GM21423 (cell line): ENCODE measurements around the gene TFAP2C.
"Not testable (repeated sequence)": the region's sequence is repeated elsewhere in the genome, so short reads cannot be mapped to it uniquely, and the experiment has no call there.

ENCODE experiments used
- ATAC-seq: cut with Tn5 transposase; IDR thresholded peaks from one replicate; pipeline ENCODE4 v1.9.1; 2021; ENCODE audit warnings: mild to moderate bottlenecking, moderate library complexity; ENCODE audit not compliant: unreplicated experiment

The TFAP2C gene

DNA sequence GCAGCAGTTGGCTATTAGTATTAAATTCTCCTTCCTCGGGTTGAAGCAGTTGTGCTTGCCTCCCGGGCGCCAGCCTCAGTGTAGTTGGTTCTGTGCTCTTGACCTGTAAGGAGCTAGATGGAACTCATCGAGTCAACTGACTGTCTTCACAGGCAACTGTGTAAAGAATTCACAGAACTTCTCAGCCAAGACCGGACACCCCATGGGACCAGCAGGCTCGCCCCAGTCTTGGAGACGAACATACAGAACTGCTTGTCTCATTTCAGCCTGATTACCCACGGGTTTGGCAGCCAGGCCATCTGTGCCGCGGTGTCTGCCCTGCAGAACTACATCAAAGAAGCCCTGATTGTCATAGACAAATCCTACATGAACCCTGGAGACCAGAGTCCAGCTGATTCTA, 8.5 kb downstream of the TFAP2C start:
- no peak for ATAC-seq

DNA sequence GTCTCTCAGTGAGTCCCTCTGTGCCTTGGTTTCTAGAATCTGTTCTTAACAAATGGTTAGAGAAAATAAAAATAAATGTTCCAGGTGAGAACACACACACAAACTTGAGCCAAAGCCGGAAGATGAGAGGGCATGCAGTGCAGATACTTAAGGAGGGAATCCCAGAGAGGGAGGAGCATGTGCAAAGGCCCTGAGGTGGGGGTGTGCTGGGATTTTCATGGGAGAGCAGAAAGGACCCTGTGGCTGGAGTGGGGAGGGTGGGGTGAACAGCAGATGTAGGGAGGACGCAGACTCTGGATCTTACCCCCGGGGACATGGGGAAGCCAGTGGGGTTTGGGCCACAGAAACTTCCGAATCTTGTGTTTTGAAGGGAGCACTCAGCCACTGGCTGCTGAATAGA, 17.5 kb downstream of the TFAP2C start:
- no peak for ATAC-seq

DNA sequence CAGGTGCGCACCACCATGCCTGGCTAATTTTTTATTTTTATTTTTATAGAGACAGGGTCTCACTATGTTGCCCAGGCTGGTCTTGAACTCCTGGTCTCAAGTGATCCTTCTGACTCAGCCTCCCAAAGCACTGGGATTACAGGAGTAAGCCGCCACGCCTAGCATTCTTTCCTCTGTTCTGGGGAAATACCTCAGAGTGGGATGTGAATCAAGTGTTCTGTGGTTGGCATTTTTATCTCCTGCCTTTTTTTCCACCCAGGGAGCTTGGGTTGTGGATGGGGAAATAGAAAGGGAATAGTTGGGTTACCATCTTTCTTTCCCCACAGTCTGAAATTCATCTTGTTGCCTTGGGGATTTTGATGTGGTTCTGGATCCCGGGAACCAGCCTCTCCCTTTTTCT, 24.1 kb downstream of the TFAP2C start:
- no peak for ATAC-seq

DNA sequence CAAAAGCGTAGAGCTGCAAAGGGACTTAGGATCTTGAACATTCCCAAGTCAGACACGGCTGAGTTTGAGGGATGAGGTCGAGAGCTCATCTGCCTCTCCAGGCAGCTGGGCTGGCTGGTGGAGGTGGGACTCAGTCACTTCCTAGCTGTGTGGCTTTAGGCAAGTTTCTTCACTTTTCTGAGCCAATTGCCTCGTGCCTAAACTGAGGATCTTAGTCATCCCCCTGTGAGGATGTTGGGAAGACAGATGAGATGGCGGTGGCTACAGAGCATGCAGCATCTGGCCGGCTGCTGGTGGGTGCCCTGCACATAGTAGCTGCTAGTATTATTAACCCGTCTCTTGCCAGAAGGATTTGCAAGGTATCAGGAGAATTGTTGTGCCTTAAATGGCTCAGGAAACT, 27.5 kb downstream of the TFAP2C start:
- no peak for ATAC-seq

DNA sequence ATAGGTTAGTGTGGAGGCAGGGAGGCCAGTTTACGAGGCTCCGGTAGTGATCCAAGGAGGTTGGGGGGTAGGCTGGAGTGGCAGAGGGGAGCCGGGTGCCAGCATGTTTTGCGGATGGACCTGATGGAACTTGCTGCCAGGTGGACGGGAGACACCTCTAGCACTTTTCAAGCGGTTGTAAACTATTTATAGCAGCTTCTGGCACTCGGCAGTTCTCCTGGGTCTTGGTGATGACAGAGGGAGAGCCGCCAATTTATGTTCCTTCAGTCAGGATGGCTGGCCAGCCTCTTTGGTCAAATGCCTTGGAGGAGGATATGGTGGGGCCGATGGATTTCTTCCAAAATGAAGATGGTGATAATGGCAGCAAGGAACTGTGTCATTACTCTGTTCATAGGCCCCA, 28.8 kb downstream of the TFAP2C start:
- ATAC-seq: no peak

DNA sequence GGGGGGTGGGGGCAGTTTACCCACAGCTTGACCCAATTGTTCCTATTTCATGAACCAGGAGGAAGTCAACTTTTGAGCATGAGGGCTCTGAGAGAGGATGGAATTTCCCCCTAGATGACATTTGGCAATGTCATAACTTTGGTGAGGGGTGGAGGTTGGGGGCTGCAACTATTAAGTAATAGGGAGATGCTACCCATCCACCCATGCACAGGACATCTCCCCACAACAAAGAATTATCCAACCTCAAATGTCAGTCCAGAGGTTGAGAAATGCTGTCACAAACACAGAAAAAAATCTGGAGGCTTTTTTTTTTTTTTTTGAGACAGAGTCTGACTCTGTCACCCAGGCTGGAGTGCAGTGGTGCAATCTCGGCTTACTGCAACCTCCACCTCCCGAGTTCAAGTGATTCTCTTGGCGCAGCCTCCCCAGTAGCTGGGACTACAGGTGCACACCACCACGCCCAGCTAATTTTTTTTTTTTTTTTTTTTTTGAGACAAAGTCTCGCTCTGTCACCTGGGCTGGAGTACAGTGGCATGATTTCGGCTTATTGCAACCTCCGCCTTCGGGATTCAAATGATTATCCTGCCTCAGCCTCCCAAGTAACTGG, 29.3 kb downstream of the TFAP2C start:
- not testable (repeated sequence) for ATAC-seq

DNA sequence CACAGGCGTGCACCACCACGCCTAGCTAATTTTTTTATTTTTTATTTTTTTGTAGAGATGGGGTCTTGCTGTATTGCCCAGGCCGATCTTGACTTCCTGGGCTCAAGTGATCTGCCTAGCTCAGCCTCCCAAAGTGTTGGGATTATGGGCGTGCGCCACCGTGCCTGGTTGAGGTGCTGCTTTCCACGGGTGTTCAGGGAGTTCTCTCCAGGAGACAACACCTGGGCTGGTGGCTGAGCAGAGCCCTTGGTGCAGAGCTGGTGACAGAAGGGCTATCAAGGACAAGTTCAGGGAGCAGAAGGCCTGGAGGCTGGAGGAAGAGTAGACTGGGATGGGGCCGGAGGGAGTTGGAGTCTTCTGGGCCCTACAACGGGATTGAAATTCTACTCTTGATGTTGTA, 34.6 kb downstream of the TFAP2C start:
- ATAC-seq: no peak

DNA sequence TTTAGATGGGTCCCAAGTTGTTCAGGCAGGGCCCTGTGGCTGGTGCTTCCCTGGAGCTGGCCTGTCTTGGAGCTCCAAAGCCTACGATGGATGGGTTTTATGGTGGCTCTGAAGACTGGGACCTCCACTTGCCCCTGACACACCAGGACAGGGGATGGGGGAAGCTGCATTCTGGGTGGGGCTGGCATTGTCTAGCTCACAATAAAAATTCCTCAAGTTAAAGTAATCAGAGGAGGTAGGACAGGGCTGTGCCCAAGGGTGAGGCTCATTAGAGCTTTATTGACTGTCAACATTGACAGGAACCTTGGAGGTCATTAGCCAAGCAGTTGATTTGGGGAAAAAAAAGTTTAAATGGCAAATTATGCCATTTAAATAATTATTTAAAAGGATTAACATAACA, 35.7 kb downstream of the TFAP2C start:
- no peak for ATAC-seq

DNA sequence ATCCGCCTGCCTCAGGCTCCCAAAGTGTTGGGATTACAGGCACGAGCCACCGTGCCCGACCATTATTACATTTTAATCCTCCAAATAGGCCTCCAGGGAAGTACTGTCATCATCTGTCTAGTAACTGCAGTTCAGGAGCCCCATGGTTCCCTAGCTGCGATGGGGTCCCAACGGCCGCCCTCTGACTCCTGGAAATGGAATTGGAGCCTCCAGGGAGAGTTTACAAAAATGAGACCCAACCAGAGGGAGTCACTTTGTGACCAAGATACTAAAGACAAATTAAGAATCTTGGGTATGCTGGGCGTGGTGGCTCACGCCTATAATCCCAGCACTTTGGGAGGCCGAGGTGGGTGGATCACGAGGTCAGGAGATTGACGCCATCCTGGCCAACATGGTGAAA, 36.7 kb downstream of the TFAP2C start:
- ATAC-seq: no peak

DNA sequence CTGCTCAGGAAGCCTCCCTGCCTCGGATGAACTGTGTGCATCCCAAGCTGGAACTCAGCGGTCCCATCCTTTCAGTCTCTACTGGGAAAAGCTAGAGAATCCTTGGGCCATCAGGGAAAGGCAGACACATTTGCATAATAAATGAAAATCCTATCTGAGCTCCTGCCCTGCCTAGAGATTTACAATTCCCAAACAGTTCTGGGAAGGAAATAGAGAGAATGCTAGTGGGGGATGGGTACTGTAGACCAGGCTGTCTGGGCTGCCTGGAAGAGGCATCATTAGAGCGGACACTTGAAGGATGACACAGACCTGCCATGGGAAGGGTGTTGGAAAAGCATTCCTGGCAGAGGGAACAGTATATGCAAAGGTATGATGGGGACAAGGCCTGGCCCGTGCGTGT, 44.3 kb downstream of the TFAP2C start:
- no peak for ATAC-seq

DNA sequence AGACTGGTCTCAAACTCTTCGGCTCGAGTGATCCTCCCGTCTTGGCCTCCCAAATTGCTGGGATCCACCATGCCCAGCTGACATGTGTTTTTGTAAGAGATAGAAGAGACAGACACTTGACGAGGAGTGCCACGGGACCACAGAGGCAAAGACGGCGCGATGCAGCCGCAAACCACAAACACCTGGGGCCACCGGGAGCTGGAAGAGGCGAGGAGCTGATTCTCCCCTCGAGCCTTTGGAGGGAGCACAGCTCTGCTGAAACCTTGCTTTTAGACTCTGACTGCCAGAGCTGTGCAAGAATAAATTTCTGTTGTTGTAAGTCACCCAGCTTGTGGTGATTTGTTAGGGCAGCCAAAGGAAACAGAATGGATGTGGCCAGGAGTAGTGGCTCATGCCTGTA, 46.9 kb downstream of the TFAP2C start:
- ATAC-seq: no peak

DNA sequence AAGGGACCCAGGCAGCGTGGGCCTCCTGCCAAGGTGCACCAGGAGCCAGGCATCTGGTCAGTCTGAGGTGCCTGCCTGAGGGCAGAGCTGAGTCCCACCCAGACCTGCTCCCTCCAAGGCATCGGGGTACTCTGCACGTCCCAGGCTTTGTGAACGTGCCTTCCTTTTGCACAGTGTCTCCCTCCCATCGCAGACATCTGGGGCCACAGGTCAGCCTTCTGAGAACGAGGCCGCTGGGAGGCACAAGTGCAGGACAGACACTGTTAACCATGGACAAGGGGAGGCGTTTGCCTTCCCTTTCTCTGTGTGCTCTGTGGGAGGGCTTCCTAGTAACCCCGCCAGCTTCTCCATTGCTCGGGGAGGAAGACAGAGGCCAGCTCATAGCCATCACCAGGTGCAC, 47.6 kb downstream of the TFAP2C start:
- no peak for ATAC-seq

DNA sequence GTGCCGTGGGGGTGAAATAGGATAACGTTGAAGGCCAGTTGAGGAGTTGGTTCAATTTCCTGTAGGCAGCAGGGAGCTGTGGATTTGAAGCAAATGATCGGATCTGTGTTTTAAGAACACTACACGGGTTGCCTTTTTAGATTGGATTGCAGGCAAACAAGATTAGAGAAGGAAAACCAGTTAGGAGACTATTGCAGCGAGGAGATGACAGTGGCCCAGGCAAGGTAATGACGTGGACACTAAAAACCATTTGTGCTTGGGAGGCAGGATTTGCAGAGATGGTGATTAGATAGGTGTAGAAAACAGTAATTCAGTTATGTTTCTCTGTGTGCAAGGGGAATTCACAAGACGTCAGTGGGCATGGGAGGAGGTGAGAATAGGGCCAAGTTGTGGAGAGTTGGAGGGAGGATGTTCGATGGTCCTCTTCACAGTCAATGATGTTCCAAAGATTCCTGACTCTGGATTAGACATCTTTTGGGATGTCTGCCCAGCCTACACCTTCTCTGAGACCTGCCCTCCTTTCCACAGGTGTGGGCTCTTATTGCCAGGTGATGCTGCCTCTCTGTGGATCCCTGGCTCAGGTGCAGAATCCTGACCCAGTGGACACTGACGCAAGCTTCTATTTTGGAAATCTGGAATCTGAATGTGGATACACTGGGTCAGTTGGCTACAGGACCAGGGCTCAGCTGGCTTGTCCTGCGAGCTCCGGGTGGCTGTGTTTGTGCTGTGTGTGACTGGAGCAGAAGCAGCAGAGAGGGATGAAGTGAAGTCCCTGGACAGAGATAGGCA, 54.2 kb downstream of the TFAP2C start:
- ATAC-seq: no peak

DNA sequence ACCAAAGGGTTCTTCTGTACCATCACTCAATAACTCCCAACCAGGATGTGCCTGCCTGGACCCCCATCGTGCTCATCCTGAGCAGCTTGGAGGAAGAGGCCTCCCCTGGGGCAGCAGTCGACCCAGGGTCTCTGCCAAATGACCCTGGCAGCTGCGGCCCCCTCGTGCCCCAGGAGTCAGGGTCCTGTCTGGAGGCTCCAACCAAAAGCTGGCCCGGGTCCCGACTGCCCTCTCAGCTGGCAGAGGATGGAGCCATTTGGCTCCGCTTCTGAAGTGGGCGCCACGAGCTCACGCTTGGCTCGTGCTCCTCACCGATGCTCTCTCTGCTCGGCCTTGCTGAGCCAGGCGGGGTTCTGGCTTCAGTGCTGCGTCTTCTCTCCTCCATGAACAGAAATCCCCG, 56.8 kb downstream of the TFAP2C start:
- no peak for ATAC-seq

DNA sequence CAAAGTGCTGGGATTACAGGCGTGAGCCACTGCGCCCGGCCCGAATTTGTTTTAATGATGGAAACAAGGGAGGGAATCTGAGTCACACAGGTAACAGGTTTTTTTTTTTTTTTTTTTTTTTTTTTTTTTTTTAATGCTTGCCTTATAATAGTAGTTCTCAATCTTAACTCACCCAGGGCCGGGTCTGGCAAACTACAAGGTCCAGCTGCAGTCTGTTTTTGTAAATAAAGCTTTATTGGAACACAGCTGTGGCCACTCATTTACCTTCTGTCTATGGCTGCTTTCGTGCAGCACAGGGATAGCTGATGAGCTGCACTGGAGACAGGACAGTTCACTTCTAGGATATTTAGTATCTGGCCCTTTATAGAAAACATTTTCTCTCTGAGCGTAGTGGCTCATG, 58.0 kb downstream of the TFAP2C start:
- ATAC-seq: no peak

DNA sequence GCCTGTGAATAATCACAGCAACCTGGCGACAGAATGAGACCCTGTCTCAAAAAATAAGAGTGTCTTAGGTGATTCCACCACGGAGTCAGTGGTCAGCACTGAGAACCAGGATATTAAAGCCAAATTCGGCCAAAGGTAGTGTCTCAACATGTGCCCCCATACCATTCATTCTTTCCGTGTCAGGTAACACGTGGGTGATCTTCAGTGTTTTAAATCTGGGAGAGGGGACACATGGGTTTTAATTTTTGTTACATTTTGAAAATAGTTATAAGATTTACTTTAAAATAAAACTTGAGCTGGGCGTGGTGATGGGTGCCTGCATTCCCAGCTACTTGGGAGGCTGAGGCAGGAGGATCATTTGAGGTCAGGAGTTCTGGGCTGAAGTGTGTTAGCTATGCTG, 59.0 kb downstream of the TFAP2C start:
- no peak for ATAC-seq
